NOMO-1 treated with DMSO at 0.1 percent for 48 hours (cell line): ENCODE data around the gene CD300E.
A peak's percentile ranks its signal among the peaks of the same experiment; 100 is the strongest.

Experiments used
- DNase-seq: peaks from one replicate; lab custom pipeline; 2025; ENCODE audit not compliant: unreplicated experiment; lab: John Stamatoyannopoulos, UW

The CD300E gene, protein sequence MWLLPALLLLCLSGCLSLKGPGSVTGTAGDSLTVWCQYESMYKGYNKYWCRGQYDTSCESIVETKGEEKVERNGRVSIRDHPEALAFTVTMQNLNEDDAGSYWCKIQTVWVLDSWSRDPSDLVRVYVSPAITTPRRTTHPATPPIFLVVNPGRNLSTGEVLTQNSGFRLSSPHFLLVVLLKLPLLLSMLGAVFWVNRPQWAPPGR

DNA sequence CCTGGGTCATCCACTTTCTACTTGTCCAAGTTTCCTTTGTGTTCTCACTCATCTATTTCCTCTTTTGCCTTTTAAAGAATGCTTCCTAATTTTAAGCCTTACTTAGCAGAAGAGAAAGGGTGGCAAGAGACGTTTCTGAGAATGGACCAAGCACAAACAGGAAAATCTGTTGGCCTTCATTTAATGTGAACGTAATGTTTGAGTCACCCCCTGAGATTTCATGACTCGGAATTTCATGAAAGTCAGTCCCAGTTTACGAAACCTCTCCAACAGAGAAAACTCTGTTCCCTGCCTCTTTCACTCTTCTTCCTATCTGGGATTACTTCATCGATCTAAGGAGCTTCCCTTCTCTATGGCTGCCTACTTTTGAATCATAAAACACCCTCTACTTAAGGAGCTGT lies at the start of gene CD300E:
CD300E (minus strand) TSS at position 46 of the 401 bp plus-strand sequence. CDS start 117 bp downstream, outside the sequence.
- peak; percentile 69 for DNase-seq

DNA sequence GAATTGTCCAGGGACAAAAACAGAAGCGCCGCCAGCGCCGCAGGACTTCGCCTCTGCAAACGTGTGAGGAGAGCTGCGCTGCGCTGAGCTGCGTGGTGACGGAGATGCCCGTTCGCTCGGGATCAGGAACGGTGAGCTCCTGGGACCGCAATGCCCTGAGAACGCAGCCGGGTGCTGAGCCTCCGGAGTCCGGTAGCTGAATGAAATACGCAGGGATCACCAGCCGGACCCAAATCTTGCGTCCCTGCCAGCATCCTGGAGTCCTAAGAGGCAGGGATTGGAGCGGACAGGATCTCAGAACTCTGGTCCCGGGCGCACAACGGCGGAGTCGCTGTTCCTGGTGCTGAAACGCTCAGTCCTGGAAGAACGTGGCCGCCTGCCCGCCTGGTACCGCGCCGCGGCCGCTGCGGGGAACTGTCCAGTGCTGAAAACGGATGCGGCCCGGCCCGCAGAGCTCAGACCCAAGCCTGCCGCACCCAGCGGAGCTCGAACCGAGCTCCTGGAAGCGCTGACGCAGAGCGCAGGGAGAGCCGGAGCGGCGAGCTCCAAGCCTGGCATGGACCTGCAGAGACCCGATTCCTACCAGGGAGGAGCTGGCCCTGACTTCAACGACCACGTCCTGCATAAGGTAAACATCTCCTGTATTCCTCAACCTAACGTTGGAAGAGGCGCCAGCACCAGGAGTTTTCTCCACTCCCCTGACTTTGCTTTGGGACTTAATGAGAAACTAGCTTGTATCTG lies 47.7 kb upstream of the CD300E start:
- DNase-seq: peak; percentile 74

DNA sequence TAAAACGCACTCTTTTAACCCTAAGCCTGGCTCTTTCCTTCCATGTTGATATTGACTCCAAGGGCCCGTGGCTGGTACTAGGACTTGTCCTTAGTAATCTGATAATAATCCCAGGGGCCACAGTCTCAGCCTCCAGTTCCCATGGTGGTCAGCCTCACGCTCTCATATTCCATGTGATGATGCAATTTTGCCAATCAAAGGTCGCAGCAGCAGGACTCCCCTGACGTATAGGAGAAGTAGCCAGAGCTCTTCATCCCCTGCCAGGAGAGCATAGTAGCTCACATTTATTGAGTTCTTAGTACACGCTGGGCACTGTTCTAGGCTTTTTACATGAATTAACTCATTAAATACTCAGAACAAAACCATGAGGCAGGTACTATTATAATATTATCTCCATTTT lies 46.8 kb upstream of the CD300E start:
- no peak for DNase-seq

DNA sequence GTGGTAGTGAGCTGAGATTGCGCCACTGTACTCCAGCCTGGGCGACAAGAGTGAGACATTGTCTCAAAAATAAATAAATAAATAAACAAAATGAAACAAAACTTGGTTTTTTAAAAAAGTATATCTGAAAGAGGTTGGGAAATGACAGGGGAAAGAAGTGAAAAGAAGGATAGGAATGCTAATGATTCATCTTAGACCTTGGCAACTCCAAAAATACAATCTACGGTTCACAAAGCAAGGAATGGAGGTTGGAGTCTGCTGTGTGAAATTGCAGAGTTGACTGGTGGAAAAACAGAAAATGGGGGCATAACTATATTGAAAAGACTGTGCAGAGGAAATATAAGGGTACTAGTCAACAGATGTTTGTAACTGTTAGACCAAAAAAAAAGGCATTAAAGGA lies 40.0 kb upstream of the CD300E start:
- DNase-seq: no peak

DNA sequence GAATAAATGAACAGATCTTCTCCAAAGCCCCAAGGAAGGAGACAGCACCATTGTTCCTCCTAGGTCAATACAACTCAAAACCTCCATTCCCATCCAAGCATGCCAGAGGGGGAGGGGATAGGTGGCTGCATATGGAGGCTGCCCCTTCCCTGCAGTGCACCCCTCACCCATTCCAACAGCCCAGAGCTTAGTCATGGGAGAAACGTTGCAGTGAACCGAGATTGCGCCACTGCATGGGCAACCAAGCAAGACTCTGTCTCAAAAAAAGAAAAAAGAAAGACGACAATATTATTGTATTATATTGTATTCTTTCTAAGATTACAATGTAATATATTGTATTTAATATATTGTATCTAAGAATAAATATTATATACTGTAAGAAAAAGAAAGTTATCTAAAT lies 36.4 kb upstream of the CD300E start:
- no peak for DNase-seq

DNA sequence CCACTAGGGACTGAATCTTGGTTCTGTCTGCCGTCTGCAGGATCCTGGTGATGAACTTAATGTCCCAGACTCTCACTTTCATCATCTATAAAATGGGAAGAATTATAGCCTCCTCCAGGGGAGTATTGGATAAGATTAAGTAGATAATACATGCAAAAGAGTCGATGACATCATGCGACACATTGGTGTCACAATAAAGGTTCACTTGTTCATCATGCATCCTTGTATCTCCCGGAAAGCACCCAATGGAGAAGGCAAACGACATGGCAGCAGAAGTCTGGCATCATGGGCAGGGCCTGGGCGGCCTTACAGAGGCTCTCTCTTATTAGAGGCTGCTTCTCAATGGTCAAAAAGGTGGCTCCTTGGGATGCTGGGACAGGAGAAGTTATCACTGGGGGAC lies 35.1 kb upstream of the CD300E start:
- DNase-seq: no peak

DNA sequence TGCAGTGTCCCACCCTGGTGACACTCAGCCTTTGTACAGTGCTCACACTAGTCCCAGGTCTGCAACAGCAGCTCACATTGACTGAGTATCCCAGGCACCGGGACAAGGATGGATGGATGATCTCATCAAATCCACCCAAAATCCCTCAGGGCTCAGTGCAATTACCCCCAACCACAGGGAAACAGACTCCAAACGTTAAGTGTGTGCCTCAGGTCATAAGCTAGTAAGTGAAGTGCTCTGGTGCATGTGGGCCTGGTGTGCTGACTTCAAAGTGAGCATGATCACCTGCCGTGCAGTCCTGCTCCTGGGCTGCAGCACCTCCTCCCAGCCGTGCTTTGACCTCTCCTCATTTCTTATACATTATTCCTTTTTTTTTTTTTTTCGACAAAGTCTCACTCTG lies 31.2 kb upstream of the CD300E start:
- no peak for DNase-seq

DNA sequence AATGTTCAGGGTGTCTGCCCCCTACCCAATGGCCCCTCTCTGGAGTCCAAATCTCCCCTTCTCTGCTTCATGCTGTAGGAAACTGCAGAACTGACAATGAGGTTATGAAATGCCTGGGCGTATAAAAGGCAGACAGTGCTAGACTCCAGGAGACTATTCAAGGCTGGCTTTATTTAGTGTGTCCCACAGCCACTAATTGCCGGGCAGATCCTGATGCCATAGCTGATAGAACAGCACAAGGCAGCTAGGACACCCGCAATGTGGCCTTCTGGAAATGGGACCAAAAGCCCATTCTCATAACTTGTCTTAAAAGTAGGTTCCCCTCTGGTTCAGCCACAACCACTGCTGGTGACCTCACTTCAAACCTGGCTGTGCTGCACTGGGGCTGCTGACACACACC lies 28.5 kb upstream of the CD300E start:
- DNase-seq: no peak

DNA sequence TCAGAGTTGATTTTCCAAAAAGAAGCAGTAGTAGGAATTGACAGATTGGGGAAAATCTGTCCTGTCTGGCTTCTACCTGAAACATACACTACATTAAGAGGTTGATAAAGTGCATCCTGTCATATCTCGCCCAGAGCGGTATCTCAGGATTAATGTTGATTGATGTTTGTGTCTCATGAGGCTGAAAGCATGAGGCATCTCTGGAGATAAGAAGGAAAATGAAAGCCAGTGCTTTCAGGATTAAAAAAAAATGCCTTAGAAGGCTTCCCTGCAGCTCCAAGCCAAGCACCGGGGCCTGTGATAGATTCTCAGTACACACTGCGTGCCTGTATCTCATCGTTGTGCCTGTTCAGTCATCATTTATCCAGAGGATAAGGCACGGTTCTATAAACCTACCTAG lies 26.4 kb upstream of the CD300E start:
- no peak for DNase-seq

DNA sequence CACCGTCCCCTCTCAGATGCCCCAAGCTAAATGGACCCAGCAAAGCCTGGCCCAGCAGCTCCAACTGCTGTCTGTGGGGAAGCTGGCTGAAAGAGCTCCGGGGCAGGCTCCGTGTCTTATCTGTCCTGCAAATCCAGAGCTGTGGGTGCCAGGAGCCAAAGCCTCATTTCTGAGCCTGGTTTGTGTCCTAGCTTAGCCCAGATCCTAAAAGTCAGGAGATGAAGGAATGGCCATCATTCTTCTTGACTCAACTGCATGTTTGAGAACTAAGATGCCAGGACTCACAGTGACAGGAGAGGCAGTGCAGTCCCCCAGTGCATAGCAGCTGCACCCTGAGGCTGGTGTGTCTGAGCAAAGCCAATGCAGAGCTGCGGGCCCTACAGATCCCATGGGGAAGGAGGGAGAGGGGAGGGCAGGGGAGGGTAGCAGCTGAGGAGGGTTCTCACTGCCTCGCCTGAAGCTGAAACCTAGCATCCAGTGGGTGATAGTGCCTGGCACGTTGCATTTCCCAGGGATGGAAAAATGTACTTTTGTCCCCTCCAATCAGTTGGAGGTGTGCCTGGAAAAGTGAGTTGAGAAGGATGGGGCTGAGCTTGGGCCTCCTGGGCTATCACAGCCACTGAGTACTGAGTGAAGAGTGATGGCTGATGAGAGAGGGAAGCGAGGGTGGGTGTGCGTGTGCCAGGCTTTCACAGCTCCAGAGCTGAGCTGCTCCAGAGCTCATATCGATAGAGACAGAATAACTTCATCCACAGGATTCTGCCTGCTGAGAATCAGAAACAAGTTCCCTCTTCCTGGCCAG lies 24.5 kb upstream of the CD300E start:
- DNase-seq: no peak

DNA sequence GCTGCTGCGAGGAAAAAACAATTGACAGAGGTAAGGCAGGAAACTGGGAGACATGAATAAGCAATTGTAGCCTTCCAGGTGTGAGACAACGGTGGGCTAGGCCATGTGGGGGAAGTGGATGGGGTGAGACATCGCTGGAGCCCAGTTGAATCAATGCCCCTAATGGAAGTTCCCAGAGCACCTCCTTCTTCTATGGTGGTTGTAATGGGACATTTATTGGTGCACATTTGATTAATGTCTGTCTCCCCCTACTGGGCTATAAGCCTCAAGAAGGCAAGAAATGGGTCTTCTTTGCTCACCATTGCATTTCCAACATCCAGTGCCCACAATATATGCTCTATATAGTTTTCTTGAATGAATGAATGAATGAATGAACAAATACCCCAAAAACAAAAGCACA lies 22.7 kb upstream of the CD300E start:
- peak; percentile 69 for DNase-seq

DNA sequence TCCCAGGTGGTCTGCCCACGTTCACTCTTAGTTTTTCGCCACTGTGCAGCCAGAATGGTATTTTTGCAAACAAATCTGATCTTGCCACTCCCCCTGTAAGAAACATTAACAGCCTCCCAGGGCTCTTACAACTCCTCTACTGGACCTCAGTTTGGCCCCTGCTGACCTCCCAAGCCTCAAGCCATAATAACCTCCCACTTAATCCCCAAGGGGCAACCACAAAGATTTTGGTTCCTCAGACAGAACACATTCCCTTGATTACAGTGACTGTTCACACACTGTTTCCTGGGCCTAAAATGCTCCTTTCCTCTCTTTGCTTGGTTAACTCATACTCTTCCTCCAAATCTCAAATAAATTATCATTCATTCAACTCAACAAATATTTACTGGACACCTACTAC lies 21.5 kb upstream of the CD300E start:
- no peak for DNase-seq

DNA sequence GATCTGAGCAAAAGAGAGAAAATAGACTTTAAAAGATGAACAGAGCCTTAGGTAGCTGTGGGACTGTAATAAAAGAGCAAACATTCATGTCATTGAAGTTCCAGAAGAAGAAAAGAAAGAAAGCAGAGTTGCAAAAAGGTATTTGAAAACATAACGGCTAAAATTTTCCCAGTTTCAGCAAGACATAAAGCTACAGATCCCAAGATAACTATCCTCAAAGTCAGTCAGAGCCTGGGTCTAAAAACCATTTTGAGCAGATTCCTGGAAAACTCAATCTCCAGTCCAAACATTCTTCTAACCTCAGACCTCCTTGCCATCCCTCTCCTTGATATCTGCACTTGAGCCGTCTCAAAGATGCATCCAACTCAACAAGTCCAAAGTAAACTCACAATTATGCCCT lies 20.9 kb upstream of the CD300E start:
- DNase-seq: no peak

DNA sequence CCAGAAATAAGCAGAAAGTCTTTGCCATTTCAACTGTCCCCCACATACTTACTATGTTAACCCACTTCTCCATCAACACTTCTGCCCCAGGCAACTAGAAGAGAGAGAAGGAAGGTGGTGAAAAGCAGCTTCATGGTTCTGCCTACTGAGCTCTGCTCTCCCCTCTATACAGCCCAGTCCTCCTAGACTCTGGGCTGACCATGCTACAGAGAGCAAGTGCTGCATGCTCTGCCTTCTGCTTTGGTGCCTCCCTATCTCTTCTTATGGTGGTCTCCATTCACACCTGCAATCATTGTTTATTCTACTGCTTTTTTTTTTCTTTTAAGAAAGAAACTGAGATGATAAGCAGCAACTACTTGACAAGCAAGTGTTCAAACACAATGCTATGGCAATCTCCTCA lies 20.3 kb upstream of the CD300E start:
- no peak for DNase-seq

DNA sequence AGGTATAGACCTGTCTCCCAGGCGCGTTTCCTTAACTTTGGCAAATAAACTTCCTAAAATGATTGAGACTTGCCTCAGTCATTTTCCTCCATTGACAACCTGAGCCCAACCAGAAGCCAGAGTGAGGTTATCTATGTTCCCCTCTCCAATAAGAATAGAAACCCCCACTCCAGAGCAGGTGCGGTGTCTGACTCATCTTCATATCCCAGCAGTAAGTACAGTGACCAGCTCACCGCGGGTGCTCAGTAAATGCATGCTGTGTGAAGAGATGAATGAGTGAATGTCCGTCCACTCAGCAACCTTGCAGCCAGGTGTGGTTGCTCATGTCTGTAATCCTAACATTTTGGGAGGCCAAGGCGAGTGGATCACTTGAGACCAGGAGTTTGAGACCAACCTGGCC lies 19.5 kb upstream of the CD300E start:
- no peak for DNase-seq

DNA sequence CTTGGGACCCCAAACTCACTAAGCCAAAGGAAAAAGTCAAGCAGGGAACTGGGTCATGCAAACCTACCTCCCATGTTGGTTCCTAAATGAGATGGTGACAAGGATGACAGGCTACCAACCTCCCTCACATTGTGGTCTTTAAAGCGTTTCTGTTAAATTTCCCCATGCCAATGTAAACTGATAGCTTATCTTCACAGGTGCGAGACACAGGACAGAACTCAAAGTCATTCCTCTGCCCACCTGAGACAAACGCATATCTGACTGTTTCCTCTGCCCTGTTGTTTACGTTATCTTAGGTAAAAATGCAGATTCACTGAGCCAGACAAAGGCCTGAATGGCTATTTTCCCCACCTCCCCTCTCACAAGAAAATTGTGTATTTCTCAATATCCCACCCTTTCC lies 19.0 kb upstream of the CD300E start:
- no peak for DNase-seq

DNA sequence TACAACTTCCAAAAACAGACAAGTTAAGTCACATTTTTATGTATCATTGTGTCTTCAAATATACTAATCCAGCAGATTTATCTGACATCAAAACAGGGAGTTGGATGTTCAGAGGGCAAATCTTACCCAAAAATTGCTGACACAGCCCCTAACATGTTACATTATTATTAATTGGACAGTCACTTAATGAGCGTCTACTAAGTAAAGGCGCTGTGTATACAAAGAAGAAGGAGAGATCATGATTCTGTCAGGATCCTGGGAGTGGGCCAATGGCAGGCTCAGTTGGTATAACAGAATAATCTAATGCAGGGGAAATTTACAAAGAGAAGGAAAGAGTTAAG lies 18.4 kb upstream of the CD300E start:
- no peak for DNase-seq

DNA sequence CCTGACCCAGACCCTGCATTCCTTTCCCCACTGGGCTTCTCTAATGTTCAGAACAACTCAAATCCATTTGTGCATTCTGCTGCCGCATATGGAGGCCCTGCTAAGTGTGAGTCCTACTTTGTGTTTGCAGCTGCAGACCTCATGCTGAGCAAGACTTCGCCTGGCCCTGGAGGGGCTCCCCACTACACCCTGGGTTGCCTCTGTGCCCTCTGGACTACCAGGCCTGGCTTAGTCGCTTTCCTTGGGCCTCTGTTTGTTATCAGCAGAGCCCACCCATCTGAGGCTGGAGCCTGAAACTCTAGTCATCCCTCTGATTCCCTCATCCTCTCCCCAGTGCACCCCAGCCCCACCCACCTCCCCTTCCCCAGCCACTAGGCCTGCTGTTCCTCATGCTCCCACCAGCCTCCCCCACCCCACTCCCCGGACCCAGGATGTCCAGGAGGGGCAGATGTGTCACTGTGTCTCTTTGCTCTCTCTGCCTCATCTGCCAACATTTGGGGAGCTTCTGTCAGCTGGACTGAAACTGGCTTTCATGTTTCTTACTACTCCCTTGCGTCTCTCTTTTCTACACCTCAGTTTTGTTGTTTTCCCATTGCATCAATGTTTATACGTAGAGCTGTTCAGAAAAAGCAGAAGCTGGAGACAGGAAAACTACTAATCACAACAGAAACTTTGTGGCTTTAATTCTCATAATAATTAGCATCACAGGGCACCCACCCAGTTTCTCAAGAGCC lies 17.9 kb upstream of the CD300E start:
- peak; percentile 95 for DNase-seq

DNA sequence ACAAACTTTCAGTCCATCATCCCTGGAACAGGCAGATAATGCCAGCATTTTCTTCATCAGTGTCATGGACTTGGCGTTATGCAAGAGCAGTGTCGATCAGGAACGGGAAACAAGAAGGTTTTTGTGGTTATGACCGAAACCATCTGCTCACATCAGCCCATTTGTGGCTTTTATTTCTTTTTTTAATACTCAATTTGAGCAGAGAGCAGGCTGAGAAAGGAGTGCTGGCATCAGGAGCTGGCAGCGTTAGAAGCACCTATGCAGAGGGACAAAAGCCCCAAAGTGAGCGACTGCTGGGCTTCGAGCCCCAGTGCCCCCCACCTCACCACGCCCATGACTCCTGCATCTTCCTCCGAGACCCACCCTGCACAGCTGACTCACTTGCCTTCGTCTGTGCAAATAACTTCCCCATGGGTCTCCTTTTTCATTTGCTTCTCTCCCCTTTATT lies 16.2 kb upstream of the CD300E start:
- DNase-seq: peak; percentile 88

DNA sequence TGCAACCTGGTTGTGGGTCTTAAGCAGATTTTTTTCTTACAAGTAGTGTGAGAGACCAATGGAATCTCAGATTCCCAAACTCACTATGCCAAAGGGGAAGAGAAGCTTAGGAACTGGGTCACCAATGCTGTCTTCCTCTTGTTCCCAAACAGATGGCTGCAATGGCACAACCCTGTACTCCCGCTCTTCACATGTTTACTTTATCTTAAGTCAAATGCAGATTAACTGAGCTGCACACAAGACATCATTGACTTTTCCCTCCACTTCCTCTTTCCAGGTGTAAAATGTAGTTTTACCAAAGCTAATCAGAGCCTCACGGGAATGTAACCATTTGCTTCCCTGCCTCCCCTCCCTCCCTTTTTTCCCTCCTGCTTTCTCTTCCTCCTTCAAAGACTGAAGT lies 14.4 kb upstream of the CD300E start:
- DNase-seq: peak; percentile 19

DNA sequence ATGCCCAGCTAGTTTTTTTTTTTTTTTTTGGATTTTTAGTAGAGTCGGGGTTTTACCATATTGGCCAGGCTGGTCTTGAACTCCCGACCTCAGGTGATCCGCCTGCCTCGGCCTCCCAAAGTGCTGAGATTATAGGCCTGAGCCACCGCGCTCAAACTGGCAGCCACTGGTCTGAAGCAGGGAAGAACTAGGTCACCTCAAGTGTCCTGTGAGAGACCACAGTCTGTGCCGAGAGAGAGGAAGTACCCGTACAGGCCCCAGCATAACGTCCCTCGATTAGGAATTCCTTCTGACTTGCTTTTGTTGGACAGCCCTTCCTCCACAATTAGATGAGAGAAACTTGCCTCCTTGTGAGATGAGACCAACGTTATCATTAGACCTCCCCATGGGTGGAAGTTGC lies 13.7 kb upstream of the CD300E start:
- peak; percentile 64 for DNase-seq
